Right ventricle myocardium inferior (tissue), 1 donor: ENCODE measurements around the gene BGN. TPM values are rescaled to one million over a fixed set of nuclear protein-coding genes. Genes with fewer than 3 reads are reported as not detected.

Experiments
- ATAC-seq: fragments of 200-7000 bp; cut with Tn5 transposase; one replicate; pipeline ENCODE4 v1.9.1; 2020; ENCODE audit warnings: mild to moderate bottlenecking, moderate library complexity
- DNase-seq: peaks from one replicate; pipeline ENCODE4 v3.0.0; 2021; ENCODE audit errors: missing footprints
- intact Hi-C: fragments of 100-400 bp; cut with DNase I; formaldehyde crosslinking; loops from one replicate; pipeline ENCODE4 v1.11.0; 2022
- total RNA-seq: library from RNA; stranded (reverse); fragmentation: NEBNext Ultra II Directional; extraction: Animal tissue kit (Norgen Biotek cat#: 25700); gene quantifications from one replicate; pipeline ENCODE4 v1.2.1, GENCODE V29; 2021
- donor health status: DM: no; HTN: yes; CAD: no; lungs with severe emphysema.

The BGN gene
- total RNA-seq, 1 donor from 2014 or later: 42.2 TPM

DNA sequence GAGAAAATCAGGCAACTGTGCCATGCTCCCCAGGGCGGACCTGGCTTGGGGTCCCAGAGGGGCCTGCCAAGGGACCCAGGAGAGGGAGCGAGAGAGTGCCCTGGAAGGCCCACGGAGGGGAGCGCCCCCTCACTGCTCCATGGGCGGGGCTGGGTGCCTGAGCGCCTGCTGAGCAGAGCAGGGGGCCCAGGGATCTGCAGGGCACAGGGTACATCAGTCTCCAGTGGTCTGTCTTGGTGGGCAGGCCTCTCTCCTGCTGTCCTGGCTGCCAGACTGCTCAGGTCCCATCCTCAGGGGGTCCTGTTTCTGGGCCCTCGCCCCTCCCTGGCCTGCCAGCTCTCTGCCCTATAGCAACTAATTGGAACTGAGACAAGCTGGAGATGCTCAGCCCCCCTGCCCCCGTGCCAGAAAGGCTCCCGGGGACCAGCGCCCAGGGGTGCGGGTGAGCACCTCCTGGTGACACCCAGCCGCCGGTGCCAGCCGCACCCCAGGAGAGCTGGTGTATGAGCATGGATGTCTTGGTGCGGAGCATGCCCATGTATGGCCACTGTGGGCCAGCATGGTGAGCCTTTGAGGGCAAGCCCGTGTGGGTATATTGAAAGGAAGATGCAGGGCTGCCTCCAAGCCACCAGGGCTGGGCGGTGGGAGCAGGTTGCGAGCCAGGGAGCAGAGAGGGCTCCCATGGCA, 1.3 kb downstream of the BGN start:
- DNase-seq: no peak
- intact Hi-C loops: loop anchor here (1.0 to 2.0 kb wide), 2 partner anchors 25 to 33 kb away; no protein-coding TSS in a partner anchor
- no peak for ATAC-seq

DNA sequence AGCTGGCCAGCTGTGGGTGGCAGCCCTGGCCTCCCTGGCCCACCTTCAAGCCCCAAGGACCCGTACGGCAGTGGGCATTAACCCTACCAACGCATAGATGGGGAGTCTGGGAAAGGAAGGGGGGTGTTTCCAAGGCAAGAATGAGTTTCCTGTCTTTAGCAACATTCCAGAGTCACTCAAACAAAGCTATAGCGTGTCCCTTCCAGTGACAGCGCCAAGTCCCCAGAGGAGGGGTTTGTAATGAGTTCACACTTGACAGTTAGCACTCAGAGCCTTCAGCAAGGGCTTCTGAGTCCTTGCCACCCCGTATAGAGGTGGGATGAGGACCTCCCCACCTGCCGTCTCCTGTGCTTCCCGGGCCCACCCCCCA, 1.8 kb downstream of the BGN start:
- DNase-seq: no peak

DNA sequence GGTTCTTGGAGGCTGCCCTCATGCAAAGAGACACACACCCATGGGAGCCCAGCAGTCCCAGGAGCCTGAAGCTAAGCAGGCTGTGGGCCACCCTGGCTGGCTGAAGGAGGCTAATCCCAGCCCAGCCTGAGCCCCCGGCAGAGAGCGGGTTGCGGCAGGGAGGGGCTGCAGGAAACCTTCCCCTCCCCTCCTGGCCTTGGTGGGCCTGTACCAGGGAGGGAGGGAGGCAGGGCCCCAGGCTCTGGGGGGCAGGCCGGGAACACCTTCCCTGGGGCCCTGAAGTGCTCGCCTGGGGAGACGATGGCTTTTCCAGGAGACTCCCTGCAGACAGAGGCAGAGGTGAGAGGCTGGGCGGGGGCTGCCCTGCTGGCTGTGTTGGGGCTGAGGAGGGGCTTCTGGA, 3.7 kb downstream of the BGN start:
- ATAC-seq: no peak
- intact Hi-C loops: no loop called here
- no peak for DNase-seq

More for the DNA sequence above, 1.8 kb downstream of the BGN start:
- intact Hi-C loops: no loop called here
- no peak for ATAC-seq

DNA sequence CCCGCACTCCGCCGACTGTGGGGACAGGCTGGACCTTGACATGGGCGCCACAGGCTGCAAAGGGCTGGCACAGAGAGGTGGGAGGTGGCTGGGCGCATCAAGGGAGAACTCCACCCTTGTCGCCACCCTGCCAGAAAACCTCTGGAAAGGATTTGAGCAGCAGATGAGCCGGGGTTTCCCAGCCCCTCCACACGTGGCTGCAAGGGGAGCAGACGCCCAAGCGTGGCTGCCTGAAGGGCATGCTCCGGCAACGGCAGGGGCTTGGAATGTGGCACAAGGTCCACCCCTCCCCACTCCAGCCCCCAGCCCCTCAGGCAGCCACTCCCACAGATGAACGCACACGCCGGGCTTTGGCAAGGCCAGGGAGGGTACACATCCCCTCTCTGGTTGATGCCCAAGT, 4.6 kb downstream of the BGN start:
- intact Hi-C loops: no loop called here
- no peak for DNase-seq
- no peak for ATAC-seq

DNA sequence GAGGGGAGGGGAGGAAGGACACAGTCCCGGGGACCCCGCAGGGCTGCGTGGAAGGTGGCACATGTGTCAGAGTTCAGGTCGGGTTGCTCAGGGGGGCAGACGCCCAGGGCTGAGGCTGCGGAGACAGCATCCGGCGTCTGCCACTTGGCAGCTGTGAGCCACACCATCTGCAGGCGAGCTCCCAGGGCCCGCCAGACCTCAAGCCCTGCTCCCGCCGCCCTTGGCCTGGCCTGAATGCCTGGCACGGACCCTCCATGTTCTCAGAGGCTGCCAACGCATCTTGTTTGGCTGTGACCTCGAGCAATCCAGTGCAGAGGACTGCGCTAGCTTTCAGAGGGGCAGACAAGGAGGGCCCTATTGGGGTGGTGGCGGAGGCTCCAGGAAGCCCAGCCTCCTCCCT, 5.1 kb downstream of the BGN start:
- intact Hi-C loops: no loop called here
- DNase-seq (no peak), ATAC-seq (peak; percentile 59)

DNA sequence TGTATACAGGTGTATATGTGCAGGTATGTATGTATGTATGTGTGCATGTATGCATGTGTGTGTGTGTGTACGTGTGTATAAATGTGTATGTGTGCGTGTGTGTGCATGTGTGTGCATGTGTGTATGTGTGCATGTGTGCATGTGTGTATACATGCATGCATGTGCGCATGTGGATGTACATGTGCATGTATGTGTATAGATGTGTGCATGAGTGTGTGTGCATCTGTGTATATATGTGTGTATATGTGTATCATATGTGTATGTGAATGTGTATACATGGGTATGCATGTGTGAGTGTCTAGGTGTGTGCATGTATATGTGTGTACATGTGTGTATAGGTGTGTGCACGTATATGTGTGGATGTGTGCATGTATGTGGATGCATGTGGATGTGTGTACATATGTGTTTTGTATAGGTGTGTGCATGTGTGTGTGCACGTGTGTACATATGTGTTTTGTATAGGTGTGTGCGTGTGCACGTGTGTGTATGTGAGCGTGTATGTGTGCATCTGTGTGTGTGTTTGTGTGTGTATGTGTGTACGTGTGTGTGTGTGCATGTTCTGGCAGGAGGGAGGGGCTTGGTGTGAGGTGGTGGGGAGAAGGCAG, 6.0 kb downstream of the BGN start:
- ATAC-seq (no peak), DNase-seq (no peak)
- intact Hi-C loops: no loop called here

DNA sequence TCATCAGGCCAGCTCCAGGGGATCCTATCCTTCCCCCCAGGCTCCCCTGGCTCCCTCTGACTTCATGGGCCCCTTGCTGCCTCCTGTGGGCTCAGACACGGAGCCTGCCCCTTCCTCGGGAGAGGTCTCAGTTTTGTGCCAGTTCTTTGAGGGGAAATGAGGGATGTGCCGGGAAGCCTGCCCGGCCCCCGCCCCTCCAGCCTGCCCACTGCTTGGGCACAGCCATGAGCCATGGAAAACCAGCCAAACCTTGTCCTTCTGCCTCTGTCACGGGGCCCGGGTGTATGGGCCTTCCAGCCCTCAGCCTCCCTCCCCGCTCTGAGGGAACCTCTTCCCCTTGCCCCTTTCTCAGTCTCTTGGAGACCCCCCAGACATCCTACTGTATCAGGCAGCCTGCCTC, 6.8 kb downstream of the BGN start:
- DNase-seq (no peak), ATAC-seq (no peak)
- intact Hi-C loops: no loop called here

DNA sequence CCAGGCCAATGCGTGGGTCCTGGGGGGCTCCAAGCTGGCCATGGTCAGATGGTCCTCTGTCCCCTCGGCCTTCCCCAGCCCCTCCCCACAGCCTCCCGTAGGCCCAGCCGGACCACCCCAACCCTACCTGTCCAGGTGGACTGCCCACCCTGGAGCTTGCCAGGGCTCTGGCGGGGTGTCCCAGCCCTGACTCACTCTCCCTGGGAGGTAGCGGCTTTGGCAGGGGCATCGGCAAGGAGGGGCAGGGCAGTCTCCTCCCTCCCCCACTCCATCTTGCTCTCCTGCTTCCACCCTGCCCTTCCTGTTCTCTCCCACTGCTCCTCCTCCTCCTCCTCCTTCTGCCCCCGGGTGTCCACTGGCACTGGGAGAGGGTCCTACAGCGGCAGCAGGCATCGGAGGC, 7.4 kb downstream of the BGN start:
- no peak for ATAC-seq

DNA sequence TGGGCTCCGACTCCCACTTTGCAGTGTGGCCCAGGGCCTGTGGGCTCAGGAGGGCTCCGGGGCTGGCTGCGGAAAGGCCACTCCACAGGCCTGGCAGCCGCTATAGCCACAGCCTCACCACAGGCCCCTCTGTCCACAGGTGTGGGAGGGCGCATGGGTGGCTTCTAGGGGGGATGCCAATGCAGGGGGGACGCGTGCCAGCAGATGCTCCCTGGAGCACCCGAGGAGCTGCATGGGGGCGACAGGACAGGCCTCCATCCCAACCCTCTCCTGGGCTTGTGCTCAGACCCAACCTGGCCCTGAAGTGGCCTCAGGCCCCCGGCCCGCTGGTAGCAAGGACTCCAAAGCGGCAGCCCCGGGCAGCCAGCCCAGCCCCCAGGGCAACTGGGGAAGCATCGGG, 8.0 kb downstream of the BGN start:
- no peak for ATAC-seq
- DNase-seq: no peak
- intact Hi-C loops: no loop called here

More for the DNA sequence above, 7.4 kb downstream of the BGN start:
- intact Hi-C loops: no loop called here
- DNase-seq: no peak

DNA sequence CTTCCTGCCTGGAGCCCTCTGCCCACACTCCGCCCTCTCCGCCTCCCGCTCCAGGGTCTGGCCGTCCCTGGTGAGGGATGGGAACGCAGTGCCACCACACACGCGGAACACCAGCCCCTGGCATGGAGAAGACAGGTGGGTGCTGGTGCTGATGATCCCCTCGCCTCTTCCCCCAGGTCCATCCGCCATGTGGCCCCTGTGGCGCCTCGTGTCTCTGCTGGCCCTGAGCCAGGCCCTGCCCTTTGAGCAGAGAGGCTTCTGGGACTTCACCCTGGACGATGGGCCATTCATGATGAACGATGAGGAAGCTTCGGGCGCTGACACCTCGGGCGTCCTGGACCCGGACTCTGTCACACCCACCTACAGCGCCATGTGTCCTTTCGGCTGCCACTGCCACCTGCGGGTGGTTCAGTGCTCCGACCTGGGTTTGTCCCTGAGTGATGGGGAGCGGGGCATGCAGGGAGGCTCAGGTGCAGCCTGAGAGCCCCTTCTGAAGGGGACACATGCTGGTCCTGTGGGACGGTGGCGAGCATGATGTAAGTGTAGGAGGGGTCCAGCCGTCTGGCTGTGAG, 9.8 kb downstream of the BGN start:
- intact Hi-C loops: loop anchor here (2.0 kb wide), 1 partner anchor 32 kb away; no protein-coding TSS in a partner anchor
- ATAC-seq (no peak), DNase-seq (no peak)

DNA sequence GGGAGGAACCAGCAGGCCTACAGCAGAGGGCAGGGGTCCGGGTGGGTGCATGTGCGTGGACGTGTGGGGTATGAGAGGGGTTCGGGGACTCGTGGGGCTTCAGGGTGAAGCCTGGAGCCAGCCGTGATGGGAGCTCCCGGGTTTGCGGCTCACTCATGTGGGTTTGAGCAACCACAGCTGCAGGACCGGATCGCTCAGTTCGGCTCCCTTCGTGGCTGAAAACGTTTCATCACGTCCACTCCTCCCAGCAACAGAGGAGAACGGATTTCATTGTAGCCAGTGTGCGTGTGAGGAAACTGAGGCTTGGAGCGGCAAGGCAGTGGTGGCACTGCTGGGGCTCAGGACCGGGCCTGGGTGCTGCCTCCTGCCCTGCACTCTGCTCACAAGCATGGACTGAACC, 10.6 kb downstream of the BGN start:
- intact Hi-C loops: loop anchor here (2.0 kb wide), 1 partner anchor 33 kb away; no protein-coding TSS in a partner anchor
- ATAC-seq (no peak), DNase-seq (no peak)

DNA sequence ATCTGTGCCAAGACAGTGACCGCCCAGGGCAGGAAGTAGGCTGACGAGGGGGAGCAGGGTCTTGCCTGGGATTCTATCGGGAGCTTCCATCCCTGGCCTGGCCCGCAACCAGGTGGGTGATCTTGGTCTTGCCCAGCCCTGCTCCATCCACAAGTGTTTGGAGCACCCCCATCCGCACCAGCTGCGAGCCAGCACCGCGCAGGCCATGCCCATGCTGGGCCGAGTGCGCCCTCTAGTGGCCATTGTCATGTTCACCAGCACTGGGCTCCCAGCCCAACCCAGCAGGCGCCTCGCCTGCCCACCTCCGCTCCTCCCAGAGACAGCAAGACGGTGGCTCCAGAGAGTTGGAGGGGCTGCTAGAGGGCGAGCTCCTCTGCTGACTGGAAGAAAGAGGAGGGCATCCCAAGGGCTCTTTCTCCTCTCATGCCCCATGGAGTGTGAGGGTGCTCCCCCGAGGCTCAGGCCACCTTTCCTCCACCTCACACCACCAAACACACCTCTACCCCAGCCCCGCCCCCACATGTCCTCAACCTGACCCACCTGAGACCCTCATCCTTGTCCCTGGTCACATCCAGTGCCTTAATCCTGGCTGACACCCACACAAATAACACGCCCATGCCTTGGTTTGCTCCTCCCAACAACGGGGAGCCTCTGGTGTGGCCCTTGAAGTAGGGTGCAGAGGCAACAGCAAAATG, 12.9 kb downstream of the BGN start:
- DNase-seq (peak; percentile 92), ATAC-seq (peak; percentile 90)
- intact Hi-C loops: no loop called here

DNA sequence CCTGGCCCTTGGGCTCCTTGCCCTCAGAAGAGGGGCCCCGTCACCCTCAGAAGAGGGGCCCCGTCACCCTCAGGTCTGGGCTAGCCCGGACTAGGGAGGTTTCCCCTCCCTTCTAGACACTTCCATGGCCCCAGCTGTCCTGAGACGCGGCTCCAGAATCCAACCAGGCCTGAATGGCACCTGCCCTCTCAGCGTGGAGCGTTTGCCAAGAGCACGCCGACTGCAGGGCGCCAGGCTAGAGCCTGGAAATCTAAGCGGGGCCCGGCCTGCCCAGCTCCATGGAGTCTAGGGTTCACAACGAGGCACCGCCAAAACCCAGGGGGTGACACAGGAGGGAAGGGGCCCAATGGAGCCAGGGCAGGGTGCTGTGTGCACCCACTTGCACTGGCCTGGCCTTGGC, 14.8 kb downstream of the BGN start:
- intact Hi-C loops: no loop called here
- no peak for DNase-seq
- ATAC-seq: no peak

DNA sequence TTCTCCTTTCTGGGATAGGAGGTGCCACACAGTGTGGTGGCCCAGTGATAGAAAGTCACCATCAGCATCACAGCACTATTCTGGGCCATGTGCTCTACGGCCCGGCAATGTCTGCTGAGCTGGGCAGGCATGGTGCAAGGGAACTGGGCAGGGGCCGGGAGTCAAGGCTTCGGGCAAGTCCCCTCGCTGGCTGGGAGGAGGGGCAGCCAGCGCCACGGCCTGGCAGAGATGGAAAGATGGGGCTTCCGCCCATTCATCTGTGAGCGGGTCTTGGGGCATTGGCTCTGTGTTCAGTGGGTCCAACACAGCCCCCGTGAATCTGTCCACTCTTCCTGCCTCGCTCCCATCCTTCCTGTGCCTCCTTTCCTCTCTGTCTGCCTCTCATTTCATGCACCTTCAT, 15.6 kb downstream of the BGN start:
- intact Hi-C loops: no loop called here
- DNase-seq (no peak), ATAC-seq (no peak)

DNA sequence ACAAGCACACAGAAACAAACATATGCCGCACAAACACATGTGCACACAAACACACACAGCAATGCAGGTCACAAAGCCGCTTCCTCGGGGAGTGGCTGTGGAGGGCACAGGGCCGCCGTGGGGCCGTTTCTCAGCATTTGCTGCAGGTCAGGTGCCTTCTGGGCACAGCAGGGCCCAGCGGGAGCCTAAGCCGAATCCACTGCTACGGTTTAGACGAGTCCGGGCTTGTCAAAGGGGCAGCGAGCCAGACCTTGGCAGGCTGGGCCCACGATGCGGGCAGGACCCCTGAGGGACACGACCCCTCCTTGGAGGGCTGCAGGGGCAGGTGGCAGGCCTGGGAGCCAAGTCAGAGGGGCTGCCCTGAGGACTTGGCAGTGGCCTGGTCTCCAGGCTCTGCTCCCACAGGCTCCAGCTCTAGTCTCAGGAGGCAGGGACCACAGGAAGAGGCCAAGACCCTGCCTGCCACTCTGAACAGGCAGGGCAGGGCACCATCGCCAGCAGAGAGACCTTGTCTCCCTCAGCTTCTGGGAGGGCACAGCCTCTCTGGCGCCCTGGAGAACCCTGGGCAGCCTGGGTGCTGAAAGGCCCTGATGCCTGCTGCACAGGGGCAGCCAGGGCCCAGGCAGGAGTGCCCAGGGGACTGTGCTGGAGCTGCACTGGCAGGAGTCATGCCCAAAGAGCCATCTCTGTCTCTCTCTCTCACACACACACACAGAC, 17.2 kb downstream of the BGN start:
- ATAC-seq (no peak), DNase-seq (no peak)
- intact Hi-C loops: no loop called here

DNA sequence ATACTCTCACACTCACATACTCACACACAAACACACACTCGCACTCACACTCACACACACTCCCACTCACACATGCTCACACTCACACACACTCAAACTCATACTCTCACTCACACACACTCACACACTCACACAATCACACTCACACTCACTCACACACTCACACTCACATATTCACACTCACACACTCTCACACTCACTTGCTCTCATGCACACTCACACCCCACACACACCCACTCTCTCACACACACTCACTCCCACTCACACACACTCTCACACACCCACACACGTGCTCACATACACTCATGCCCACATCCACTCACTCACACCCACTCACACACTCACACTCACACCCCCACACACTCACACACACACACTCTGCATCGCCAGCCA, 17.7 kb downstream of the BGN start:
- DNase-seq (no peak), ATAC-seq (no peak)
- intact Hi-C loops: no loop called here

DNA sequence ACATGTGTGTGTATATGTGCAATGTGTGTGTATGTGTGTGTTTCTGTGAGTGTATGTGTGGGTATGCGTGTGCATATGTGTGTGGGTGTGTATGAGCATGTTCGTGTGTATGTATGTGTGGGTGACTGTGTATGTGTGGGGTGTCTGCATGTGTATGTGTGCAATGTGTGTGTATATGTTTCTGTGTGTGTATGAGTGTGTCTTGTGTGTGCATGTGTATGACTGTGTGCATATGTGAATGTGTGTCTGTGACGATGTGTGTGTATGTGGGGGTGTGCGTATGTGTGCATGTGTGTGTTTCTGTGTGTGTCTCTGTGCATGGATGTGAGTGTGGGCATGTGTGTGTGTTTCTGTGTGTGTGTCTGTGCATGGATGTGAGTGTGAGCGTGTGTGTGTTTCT, 18.5 kb downstream of the BGN start:
- intact Hi-C loops: no loop called here
- ATAC-seq: no peak
- no peak for DNase-seq

DNA sequence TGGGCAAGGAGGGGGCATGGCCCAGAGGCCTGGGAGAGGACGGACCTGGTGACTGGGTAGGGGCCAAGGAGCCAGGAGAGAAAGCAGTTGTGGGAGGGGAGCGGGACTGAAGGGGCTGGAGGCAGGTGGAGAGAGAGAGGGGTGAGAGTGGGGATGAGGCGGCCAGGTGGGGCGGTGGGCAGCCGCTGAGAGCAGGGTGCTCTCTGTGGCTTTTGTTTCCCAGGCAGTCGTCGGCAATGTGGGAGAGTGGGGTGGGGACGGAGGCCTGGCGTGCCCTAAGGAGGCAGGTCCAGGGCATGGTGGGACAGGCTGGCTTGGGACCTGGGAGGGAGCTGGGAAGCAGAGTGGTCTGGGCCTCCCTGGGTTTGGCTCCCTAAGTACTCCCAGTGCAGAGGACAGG, 19.5 kb downstream of the BGN start:
- DNase-seq: no peak
- ATAC-seq: no peak
- intact Hi-C loops: no loop called here

DNA sequence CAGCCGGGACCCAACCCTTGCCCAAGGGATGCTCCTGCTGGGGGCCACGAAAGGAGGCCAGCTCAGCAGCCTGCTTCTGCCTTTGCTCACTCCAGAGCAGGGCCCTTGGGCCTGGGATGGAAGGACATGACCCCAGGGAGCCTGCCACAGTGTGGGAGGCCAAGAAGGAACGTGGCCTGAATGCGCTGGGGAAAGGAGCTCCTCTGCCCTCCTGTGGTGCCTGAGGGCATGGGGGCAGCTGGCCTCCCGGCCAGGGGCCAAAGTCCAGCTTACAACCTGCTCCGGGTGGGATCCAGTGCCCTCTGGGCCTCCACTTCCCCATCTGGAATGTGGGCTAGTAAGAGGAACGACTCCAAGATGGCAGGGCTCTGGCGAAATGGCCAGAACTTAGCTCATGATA, 20.7 kb downstream of the BGN start:
- ATAC-seq (no peak), DNase-seq (no peak)
- intact Hi-C loops: no loop called here
